ENCODE data around the gene PITPNC1.

- TF ChIP-seq, protein P1, sequence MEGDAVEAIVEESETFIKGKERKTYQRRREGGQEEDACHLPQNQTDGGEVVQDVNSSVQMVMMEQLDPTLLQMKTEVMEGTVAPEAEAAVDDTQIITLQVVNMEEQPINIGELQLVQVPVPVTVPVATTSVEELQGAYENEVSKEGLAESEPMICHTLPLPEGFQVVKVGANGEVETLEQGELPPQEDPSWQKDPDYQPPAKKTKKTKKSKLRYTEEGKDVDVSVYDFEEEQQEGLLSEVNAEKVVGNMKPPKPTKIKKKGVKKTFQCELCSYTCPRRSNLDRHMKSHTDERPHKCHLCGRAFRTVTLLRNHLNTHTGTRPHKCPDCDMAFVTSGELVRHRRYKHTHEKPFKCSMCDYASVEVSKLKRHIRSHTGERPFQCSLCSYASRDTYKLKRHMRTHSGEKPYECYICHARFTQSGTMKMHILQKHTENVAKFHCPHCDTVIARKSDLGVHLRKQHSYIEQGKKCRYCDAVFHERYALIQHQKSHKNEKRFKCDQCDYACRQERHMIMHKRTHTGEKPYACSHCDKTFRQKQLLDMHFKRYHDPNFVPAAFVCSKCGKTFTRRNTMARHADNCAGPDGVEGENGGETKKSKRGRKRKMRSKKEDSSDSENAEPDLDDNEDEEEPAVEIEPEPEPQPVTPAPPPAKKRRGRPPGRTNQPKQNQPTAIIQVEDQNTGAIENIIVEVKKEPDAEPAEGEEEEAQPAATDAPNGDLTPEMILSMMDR (IDR thresholded peaks at IDR 0.05): no peak
- TF ChIP-seq POLR2AphosphoS5 (IDR thresholded peaks at IDR 0.05; ENCODE audit: insufficient read depth in 1 of 2, low read depth in 1 of 2): no peak
- TF ChIP-seq POLR2A (IDR thresholded peaks at IDR 0.05): no peak
Observed at GRCh38 chr17:67525239-67526135, 148.4 kb downstream of the PITPNC1 start.
